Astrocyte of the cerebellum (primary cell): ENCODE results near the gene DLG5.
"Not testable (repeated sequence)": the region's sequence is repeated elsewhere in the genome, so short reads cannot be mapped to it uniquely, and the experiment has no call there.

Experiments
- DNase-seq: peaks from one replicate; pipeline ENCODE4 v3.0.0-alpha.2; 2011; ENCODE audit warnings: low read depth
- H3K4me3 ChIP-seq: 2 replicates; pipeline ENCODE4 v1.5.1; 2011; ENCODE audit warnings: mild to moderate bottlenecking, low read depth, low read length, moderate library complexity
- in situ Hi-C: cut with HindIII; loops from 2 replicates; pipeline ENCODE4 v1.10.0; 2017; ENCODE audit warnings: low sequenced_read_pairs
- TF ChIP-seq, protein P1 (sequence below): IDR thresholded peaks from 2 replicates; pipeline ENCODE4 v1.5.1; 2012; ENCODE audit warnings: low read length, low read depth, moderate library complexity, mild to moderate bottlenecking; ENCODE audit errors: missing control alignments

DLG5 gene

DNA sequence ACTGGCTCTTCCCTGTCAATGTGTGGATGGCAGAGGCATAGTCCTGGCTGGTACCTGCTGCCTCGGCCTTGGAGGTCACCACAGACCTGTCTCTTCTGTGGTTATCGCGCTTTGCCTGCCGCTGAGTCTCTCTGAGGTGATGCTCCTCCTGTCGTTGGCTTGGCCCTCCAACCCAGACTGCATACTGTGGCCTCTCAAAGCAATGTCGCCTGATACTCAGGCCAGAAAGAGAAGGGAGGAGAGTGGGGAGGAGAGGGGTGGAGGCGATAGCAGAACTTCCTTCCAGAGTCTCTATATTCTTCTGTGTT lies 155.7 kb downstream of the DLG5 start:
- no peak overlapping the region for H3K4me3 ChIP-seq
- in situ Hi-C loops = no loop called here
- DNase-seq = no peak
- TF ChIP-seq, protein P1, sequence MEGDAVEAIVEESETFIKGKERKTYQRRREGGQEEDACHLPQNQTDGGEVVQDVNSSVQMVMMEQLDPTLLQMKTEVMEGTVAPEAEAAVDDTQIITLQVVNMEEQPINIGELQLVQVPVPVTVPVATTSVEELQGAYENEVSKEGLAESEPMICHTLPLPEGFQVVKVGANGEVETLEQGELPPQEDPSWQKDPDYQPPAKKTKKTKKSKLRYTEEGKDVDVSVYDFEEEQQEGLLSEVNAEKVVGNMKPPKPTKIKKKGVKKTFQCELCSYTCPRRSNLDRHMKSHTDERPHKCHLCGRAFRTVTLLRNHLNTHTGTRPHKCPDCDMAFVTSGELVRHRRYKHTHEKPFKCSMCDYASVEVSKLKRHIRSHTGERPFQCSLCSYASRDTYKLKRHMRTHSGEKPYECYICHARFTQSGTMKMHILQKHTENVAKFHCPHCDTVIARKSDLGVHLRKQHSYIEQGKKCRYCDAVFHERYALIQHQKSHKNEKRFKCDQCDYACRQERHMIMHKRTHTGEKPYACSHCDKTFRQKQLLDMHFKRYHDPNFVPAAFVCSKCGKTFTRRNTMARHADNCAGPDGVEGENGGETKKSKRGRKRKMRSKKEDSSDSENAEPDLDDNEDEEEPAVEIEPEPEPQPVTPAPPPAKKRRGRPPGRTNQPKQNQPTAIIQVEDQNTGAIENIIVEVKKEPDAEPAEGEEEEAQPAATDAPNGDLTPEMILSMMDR = no peak

DNA sequence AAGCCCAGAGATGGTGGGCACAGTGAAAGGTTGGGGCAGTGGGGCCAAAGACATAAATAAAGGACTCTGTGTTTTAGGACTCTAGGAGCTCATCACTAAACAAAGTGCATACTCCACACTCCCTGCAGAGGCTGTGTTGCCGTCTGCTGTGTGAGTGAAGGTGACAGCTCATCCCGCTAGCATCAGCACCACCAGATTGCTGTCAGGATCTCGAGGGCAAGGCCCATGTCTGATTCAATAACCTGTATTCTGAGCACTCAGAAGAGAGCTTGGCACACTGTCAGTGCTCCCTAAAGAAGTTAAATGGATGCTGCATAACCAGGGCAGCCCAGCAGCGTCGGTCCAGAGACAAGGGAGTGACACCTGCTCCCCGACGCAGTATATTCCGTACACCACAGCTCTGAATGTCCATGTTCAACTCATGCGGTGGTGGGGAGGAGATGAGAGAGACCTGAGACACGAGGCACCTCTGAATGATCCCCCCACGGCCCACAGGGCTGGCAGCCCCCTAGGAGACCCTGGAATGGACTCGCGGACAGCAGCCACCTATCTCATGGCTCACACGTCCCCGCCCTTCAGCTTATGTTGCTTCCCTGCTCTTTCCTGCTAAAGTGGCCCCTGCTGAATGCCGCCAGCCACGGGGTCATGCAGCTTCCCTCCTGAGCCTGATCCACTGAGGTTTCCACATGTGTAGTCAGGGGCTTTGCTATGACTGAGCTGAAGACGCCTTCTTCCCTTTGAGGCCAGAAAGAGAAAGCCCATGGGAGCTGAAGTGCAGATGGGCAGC lies 156.3 kb downstream of the DLG5 start:
- TF ChIP-seq, protein P1 = no peak
- in situ Hi-C loops = no loop called here
- DNase-seq = no peak
- no peak overlapping the region for H3K4me3 ChIP-seq

DNA sequence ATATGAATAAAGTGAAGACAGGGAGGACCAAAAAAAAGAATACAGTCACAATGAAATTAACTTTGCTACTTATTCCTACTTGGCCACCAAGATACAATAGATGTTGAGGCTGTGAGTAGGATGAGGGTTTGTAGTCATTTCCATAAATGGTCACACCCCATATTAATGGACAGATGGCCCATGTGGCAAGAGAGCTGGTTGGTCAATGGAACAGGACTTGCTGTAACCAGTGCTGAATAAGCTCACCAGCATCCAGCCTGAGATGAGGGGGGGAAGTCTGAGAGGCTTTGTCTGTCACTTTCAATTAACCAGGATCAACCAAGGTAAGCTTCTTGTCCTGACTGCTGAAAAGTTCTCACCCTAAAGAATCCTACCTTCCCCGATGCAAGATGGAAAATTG lies 158.5 kb downstream of the DLG5 start:
- no peak for DNase-seq
- TF ChIP-seq, protein P1 = no peak
- in situ Hi-C loops = no loop called here
- H3K4me3 ChIP-seq = no peak overlapping the region

DNA sequence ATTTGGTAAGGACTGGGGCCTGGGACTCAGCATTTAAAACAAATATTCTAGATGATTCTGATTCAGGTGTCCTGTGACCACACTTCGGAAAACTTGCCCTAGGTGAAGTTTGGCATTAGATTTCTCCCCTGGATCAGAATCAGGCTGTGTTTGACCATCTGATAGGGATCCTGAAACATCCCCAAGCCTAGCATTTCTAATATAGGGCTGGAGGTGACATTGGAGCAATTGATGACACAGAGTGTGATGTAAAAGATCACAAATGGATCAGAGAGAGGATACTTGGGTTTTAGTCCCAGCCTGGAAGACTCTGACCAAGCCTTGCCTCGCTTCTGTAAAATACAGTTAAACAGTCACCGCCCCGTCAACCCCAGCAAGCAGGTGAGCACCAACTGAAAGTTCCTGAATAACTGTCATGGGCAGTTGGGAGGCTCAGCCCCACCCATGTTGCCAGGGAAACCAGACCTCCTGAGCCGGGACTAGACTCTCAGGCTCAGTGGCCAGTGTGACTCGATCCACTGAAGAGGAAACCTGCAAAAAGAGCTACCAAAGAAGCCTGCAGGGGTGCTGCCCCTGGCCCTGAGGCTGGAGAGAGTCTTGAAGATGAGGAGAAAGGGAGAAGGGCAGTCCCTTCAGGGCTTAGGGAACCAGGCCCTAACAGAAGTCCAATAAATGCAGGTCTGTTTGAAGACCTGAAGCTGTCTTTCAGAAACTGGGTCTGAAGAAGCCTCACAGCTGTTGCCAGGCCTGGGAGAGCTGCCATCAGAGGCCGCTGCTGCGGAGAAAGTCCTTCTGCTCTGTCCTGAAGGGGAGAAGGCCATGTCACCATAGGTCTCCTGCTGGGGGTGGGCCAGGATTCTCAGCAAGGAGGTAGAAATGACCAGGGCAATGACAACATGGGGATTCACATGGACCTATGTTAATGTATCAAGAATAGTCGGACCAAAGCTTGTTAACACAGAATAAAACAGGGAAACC lies 162.8 kb downstream of the DLG5 start:
- no peak overlapping the region for H3K4me3 ChIP-seq
- TF ChIP-seq, protein P1 = no peak
- DNase-seq = no peak
- in situ Hi-C loops = loop anchor here (5.0 kb wide), 1 partner anchor 46 kb away; no protein-coding TSS in a partner anchor

DNA sequence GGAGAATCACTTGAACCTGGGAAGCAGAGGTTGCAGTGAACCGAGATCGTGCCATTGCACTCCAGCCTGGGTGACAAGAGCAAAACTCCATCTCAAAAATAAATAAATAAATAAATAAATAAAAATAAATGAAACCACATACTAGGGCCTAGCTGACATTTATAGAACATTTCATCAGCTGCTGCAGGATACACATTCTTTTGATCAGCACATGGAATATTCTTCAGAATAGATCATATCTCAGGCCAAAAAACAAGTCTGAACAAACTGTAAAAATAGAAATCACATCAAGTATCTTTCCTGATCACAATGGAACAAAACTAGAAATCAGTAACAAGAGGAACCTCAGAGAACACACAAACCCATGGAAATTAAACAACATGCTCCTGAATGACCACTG lies 168.1 kb downstream of the DLG5 start:
- DNase-seq, H3K4me3 ChIP-seq, in situ Hi-C loops: not testable (repeated sequence)

DNA sequence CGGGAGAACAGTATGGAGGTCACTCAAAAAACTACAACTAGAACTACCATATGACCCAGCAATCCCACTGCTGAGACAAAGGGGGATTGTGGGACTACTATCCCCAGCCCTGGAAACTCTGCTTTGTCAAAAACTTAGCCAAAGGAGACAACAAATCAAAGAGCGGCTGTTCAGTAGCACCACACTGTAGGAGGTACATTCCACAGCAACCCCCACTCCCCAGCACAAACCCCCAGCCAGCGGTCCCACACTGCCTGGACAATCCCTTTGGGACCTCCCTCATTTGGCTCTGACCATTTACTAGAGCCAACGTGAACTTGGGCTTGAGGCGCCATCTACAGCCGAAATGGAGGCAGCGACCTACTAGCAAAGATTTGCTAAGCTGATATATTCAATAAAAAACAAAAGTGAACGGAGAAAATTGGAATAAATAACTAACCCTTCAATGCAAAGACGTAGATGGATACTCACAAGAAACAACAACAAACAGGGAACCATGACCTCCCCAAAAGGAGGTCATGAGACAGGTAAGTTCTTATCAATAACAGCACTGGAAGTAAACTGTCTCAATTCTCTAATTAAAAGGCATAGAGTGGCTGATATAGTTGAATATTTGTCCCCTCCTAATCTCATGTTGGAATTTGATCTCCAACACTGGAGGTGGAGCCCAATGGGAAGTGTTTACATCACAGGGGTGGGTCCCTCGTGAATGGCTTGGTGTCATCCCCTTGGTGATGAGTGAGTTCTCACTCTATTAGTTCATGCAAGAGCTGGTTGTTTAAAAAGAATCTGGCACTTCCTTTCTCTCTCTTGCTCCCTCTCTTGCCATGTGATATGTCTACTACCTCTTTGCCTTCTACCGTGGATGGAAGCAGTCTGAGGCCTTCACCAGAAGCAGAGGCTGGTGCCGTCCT lies 170.0 kb downstream of the DLG5 start:
- H3K4me3 ChIP-seq = no peak overlapping the region
- in situ Hi-C loops = no loop called here
- TF ChIP-seq, protein P1 = peak; percentile 91
- peak; percentile 60 for DNase-seq
